Cardiac muscle cell (in vitro differentiated cells and primary cell): ENCODE results near the gene PCBD1. TPM values are rescaled to one million over a fixed set of nuclear protein-coding genes. Genes with fewer than 3 reads are reported as not detected.

Source experiments
- DNase-seq, 2 donors: peaks; one replicate each; pipeline versions ENCODE4 v3.0.0 to v3.0.0-alpha.2; 2010 to 2017; ENCODE audit warnings: low read depth in 1 of 2, low spot score in 1 of 2
- H3K27ac ChIP-seq: fragments of 200-600 bp; sonication (generic); 2 replicates; pipeline ENCODE4 v1.5.1; 2016
- H3K27me3 ChIP-seq: fragments of 200-600 bp; sonication (generic); 2 replicates; pipeline ENCODE4 v1.6.0; 2016; ENCODE audit warnings: control low read depth
- H3K36me3 ChIP-seq: fragments of 200-600 bp; sonication (generic); 2 replicates; pipeline ENCODE4 v1.5.1; 2016; ENCODE audit warnings: control low read depth
- H3K4me1 ChIP-seq: fragments of 200-600 bp; sonication (generic); 2 replicates; pipeline ENCODE4 v1.8.1; 2017; ENCODE audit warnings: low read depth, mild to moderate bottlenecking, mixed run types
- H3K4me3 ChIP-seq: fragments of 200-600 bp; sonication (generic); 2 replicates; pipeline ENCODE4 v1.5.1; 2016; ENCODE audit warnings: mild to moderate bottlenecking
- H3K9me3 ChIP-seq: fragments of 200-600 bp; sonication (generic); 2 replicates; pipeline ENCODE4 v1.5.1; 2017; ENCODE audit warnings: low read depth, mild to moderate bottlenecking, control low read depth
- polyA plus RNA-seq: library from polyadenylated mRNA; unstranded; fragments of >200 nt; fragmentation: Nextera tagmentation; extraction: Ambion mirVana; gene quantifications from 2 replicates; pipeline ENCODE4 v1.2.1, GENCODE V29; 2016
- total RNA-seq: library from RNA; depleted of rRNA; stranded (reverse); fragments of >200 nt; gene quantifications from 2 replicates; pipeline ENCODE4 v1.2.3, GENCODE V29; 2016
- TF ChIP-seq, protein P1 (sequence below): IDR thresholded peaks from 2 replicates; pipeline ENCODE4 v1.5.1; 2012; ENCODE audit warnings: low read depth, mild to moderate bottlenecking, low read length

PCBD1 gene
- total and polyA plus RNA-seq, 2 experiments from 2014 or later: 145 to 264 TPM

GRCh38 chr10:70847659-70848360, 40.6 kb downstream of the PCBD1 start:
- Histone ChIP-seq H3K4me1 (peaks cover 77% of the 10 kb centered on the region), H3K4me3 (no peak overlapping the region), H3K9me3 (no peaks in the 10 kb centered on the region), H3K27me3 (no peaks in the 10 kb centered on the region), H3K27ac (peak overlapping the region; percentile 91), H3K36me3 (peaks cover 6% of the 10 kb centered on the region)
- TF ChIP-seq, protein P1, sequence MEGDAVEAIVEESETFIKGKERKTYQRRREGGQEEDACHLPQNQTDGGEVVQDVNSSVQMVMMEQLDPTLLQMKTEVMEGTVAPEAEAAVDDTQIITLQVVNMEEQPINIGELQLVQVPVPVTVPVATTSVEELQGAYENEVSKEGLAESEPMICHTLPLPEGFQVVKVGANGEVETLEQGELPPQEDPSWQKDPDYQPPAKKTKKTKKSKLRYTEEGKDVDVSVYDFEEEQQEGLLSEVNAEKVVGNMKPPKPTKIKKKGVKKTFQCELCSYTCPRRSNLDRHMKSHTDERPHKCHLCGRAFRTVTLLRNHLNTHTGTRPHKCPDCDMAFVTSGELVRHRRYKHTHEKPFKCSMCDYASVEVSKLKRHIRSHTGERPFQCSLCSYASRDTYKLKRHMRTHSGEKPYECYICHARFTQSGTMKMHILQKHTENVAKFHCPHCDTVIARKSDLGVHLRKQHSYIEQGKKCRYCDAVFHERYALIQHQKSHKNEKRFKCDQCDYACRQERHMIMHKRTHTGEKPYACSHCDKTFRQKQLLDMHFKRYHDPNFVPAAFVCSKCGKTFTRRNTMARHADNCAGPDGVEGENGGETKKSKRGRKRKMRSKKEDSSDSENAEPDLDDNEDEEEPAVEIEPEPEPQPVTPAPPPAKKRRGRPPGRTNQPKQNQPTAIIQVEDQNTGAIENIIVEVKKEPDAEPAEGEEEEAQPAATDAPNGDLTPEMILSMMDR: no peak
- peak in 1 of 2 donors; percentile 39 for DNase-seq

DNA sequence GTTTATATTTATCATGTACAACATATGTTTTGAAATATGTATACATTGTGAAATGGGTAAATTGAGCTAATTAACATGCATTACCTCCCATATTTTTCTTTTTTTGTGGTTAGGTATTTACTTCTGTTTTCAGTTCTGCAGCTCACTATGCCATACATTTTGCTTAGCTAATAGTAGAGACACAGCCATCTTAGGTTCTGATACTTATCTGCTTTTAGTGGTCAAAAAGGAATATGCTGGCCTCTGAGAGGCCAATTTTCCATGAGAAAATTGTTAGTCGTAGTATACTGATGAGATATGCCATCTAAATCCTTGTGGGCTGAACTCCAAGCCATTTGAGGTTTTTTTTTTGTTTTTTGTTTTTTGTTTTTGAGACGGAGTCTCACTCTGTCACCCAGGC, 41.6 kb downstream of the PCBD1 start:
- Histone ChIP-seq H3K9me3 (no peaks in the 10 kb centered on the region), H3K36me3 (peaks cover 6% of the 10 kb centered on the region), H3K4me3 (no peak overlapping the region), H3K27me3 (no peaks in the 10 kb centered on the region), H3K4me1 (peaks cover 69% of the 10 kb centered on the region), H3K27ac (peak overlapping the region; percentile 91)
- peak in 1 of 2 donors; percentile 34 for DNase-seq
- TF ChIP-seq, protein P1: no peak

DNA sequence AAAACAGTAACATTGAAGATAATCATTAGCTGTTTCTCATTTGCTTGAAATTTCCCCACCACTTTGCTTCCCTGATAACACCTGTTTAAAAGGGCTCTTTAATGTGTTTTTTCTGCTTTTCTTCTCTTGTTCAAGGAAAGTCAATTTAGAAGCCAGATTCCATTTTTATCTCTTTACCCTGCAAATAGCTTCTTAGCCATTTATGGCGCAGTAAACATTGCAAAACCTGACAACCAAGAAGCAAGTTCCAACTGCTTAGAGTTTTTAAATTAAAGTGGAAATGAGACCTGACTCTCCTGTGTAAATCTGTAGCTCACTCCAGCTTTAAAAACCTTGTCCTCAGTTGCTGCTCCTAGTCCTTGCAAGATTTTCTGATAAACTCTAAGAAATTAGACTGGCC, 42.5 kb downstream of the PCBD1 start:
- H3K9me3 ChIP-seq: no peaks in the 10 kb centered on the region
- H3K27me3 ChIP-seq: no peaks in the 10 kb centered on the region
- no peak overlapping the region for H3K4me3 ChIP-seq
- H3K36me3 ChIP-seq: no peaks in the 10 kb centered on the region
- no peak for DNase-seq
- peaks cover 63% of the 10 kb centered on the region for H3K4me1 ChIP-seq
- peak overlapping the region; percentile 91 for H3K27ac ChIP-seq
- TF ChIP-seq, protein P1: no peak

GRCh38 chr10:70845256-70845655, 43.1 kb downstream of the PCBD1 start:
- TF ChIP-seq, protein P1: no peak
- H3K4me3 ChIP-seq: no peak overlapping the region
- no peaks in the 10 kb centered on the region for H3K27me3 ChIP-seq
- no peaks in the 10 kb centered on the region for H3K36me3 ChIP-seq
- H3K4me1 ChIP-seq: peaks cover 63% of the 10 kb centered on the region
- H3K27ac ChIP-seq: peak overlapping the region; percentile 91
- H3K9me3 ChIP-seq: no peaks in the 10 kb centered on the region
- no peak for DNase-seq

DNA sequence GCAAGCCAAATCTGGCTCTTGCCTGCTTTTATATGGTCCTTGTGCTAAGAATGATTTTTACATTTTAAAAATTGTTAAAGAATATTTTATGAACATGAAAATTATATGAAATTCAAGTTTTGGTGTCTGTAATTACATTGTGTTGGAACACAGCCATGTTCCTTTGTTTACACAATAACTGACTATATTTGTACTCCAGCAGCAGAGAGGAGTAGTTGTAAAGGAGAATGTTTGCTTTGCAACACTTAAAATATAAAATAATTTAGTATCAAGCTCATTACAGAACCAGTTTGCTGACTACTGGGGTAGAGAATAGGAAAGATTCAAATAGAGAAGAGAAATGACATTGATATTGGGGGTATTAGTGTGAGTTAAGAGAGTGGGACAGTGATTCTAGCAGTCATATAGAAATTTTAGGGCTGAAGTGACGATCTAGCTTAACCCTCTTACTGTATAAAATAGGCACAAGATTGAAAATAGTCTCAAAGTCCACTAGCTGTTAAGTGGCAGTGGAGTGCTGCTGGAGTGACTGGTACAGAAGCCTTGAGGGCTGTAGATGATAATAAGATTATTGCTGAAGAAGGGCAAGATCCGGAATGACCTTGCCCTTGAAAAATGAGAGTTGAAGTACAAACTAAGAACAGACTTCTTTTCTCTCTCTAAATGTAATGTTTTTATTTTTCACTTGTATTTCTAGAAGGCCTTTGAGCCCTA, 44.4 kb downstream of the PCBD1 start:
- no peaks in the 10 kb centered on the region for H3K27me3 ChIP-seq
- H3K4me1 ChIP-seq: peaks cover 56% of the 10 kb centered on the region
- no peaks in the 10 kb centered on the region for H3K36me3 ChIP-seq
- H3K4me3 ChIP-seq: no peak overlapping the region
- TF ChIP-seq, protein P1: no peak
- no peaks in the 10 kb centered on the region for H3K9me3 ChIP-seq
- DNase-seq: peak in 1 of 2 donors; percentile 36
- peak overlapping the region; percentile 91 for H3K27ac ChIP-seq
